Hematopoietic multipotent progenitor cell treated with erythropoietin and hydrocortisone succinate and interleukin-3 and kit ligand, for 17 days (in vitro differentiated cells): ENCODE results near the gene TPBGL.

ENCODE experiments used
- DNase-seq: peaks from one replicate; pipeline ENCODE4 v3.0.0-alpha.2; 2015; ENCODE audit warnings: low spot score

TPBGL gene

DNA sequence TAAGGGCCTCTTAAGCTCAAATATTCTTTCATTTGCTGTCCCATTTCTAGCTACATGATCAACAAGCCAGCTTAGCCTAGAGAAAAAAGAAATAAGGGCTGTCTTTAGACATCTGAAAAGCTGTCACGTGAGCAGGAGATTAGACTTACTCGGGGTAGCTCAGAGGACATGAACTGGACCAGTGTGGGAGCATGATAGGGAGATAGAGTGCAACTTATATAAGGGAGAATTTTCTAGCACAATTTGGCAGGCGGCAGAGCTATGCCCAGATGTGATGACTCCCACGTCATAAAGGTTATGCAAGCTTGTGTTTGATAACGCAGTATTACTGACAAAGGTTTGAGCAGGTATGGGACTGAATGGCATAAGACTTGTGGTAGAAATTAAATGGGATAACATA, 28.2 kb upstream of the TPBGL start:
- no peak for DNase-seq

DNA sequence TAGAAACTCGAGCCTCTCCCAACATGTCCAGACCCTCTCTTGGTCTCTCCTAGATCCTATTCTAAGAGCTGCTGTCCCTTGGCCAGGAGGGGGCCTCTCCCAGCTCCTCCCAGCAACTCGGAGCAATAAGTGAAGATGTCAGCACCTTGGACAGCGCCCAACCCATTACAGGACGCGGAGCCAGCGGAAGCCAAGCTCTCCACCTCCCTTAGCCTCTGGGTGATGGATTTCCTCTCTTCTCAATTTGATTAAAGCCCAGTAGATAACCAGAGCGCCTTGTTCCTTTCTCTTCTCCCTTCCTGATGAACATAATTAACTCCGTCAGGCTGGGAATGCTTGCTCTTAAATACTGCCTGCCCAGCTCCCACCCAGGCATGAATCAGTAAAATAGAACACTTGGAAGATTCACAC, 26.2 kb upstream of the TPBGL start:
- peak; percentile 30 for DNase-seq

DNA sequence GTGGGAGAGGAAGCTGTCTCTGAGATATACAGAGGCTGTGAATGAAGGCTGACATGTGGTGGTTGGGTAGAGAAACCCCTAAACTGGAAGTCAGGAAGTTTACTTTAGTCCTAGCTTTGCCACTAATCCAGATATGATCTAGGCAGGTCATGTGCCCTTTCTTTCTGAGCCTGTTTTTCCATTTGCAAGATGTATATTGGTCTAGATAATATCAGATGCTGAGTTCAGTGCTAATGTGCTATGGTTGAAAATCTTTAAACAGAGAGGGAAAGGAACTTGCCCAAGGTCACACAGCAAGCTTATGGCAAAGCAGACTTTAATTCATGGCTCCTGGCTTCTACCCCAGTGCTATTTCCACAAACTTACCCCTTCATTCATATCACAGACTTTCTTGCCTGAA, 25.7 kb upstream of the TPBGL start:
- DNase-seq: no peak

DNA sequence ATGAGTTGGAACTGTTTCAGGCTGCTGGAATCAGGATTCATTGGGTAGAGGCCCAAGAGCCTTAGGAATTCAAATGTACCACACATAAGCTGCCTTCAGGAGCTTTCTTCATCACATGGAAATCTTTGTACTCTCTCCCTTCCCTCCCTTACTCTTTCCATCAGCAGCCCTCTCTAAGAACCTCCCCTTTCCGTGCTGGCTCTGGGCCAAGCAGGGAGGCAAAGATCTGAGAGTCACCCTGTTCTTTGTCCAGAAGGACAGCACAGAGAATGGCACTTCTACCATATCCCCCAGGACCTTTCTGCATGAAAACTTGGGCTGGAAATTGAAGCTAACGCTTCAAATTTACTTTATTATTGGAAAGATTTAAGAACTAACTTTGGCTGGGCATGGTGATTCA, 20.7 kb upstream of the TPBGL start:
- no peak for DNase-seq

DNA sequence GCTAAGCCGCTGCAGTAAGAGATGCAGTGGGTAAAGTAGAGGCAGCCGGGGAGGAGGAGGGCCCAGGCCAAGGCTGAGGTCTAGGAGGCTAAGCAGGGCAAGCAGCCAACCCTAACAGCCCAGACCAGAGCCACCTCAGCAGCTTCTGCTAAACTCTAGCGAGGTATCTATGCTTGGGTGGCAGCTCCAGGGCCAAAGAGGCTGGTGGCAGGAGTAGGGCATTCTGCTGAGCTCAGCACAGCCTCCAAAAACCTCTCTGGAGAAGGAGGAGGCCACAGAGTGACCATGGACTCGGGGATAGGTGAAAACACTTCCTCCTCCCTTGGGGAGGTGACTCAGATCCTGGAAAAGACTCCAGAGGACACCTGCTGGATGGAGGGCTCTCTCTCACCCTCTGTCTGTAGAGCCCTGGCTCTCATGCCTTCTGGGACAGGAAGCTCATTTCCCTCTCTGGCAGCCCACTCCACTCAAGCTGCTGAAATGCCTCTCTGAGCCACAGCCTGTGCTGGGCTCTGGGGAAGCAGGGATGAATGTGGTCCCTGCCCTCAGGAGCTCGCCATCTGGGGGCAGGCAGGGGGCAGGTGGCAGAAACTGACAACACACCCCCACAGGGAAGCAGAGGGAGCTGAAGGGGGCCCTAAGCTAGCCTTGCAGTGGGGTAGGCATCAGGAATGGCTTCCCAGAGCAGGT, 16.5 kb upstream of the TPBGL start:
- DNase-seq: no peak

DNA sequence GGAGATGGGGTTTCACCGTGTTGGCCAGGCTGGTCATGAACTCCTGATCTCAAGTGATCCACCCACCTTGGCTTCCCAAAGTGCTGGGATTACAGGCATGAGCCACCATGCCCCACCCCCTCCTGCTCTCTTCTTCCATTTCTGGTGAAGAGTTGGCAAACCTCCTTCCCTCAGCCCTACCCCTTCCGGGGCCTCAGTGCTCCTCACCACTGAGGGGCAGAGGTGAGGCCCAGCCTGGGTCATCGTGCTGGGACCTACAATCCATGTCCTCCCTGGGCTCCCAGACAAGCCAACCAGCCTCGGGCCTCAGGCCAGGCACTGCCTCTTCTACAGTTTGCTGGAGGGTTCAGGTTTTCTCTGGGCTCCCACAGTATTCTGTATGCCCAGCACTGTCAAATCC, 14.8 kb upstream of the TPBGL start:
- no peak for DNase-seq

DNA sequence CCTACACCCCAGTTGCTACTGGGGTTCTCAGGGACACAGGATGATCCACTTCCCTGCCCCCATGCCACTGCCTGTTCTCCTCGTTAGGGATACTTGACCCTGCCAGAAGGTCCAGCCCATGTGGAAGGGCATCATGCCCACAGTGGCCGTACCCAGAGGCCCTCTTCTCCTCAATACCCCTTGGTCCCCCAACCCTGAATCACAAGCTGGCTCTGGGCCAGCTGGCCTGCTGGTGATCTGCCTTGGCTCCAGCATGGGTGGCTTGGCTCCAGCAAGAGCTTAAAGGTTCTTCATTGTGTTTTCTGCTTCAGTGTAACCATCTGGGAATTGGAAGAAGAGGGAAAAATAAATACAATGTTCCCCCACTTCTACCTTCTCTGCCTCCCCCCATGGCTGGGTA, 11.1 kb upstream of the TPBGL start:
- DNase-seq: no peak

DNA sequence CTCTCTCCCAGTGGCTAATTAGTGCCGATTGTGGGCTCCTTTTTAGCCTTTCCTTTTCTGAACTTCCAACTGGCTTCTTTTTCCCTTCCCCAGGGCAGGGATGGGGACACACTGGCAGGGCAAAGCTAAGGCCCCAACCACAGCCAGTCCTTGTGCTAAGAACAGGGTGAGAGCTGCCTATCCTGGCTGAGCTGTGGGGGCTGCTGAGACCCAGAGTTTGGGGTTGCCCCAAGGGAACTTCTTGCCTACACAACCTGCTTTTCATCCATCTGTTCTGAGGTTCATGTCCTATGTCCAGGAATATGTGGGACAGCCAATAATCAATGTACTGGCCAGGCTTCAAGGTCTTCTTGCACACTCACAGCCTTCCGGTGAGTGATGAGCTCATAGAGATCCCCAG, 10.0 kb upstream of the TPBGL start:
- DNase-seq: no peak

DNA sequence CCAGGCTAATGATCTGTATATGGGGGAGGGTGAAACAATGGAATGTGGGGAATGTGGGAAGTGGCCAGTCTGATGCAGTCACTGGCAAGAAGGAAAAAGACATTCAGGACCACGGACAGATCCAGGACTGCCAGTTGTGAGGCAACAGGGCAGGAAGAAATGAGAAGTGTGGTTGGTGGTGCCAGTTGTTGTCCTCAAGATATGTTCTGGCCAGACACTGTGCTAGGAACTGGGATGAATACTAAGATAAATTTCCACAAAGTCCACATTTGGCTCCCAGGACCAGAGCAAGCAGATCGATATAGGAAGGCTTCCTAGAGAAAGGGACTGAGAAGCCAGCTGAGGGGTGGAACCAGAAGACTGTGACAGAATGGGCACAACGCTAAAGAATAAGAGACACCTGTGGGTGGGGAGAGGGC, 6.8 kb upstream of the TPBGL start:
- DNase-seq: no peak

DNA sequence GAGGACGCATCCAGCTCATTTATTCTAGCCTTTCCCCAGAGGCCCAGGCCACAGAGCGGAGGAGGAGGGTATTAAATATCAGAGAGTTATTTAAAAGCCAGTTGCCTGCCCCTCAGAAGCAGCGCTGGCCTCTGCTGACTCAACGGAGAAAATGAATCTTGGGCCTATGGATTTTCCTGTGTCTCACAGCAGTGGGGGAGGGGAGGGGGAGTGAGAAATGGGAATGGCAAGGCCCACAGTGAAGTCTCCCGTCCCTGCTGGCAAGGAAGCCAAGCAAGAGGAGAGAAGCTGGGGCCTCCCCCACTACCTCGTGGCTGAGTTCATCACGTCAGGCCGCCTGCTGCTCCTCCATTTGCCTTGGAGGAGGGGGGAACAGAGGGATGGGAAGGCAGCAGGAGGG, 4.5 kb upstream of the TPBGL start:
- no peak for DNase-seq

DNA sequence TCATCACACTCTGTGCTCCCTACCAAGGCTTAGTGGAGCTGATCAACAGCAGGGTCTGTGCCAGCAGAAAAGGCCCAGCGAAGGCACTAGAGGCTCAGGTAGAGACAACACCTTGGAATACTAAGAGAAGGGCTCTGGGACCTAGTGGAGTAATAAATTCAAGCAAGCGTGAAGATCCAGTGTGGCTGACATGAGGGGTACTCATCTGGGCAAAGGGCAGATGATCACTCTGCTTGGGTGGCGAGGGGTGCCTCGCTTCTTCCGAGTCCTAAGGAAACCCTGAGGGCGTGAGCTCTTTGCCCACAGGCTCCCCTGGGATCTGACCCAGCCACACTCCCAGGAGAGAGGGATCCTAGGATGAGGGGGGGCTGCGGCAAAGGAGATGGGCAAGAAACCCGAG, 3.5 kb upstream of the TPBGL start:
- DNase-seq: no peak

DNA sequence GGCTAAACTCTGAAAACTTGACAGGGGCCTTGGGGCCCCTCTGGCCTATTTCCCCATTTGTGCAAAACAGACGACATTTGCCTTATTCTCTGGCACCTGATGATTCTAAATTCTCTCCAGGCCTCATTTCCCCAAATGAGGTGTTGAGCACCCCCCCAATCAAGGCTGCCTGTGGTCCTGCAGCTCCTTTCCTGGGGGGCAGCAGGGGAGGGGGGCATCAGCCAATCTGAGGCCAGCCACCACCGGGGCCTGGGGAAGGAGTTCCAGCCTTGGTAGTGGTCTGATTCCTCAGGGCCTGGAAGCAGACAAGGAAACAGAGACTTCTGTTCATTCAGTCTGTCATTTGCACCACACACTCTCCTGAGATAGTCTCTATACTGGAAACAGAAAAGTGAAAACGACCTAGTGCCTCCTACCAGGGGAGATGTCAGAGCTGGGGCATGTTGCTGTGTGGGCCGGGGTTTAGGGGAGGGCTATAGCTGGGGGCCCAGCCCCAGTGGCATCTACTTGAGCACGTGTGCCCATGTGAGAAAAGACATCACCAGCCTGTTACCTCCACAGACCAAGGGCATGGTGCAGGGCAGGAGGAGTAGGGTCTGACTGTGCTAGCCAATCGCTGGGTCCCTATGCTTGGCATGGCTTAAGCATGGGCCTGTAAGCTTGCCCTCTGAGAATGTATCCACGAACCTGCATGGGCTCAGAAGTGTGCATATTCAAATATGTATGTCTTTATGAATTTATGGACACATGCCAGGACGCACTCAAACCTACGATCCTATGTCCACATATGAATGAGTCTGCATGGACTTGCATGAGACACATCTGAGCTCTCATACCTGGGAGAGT, 1.8 kb upstream of the TPBGL start:
- no peak for DNase-seq

DNA sequence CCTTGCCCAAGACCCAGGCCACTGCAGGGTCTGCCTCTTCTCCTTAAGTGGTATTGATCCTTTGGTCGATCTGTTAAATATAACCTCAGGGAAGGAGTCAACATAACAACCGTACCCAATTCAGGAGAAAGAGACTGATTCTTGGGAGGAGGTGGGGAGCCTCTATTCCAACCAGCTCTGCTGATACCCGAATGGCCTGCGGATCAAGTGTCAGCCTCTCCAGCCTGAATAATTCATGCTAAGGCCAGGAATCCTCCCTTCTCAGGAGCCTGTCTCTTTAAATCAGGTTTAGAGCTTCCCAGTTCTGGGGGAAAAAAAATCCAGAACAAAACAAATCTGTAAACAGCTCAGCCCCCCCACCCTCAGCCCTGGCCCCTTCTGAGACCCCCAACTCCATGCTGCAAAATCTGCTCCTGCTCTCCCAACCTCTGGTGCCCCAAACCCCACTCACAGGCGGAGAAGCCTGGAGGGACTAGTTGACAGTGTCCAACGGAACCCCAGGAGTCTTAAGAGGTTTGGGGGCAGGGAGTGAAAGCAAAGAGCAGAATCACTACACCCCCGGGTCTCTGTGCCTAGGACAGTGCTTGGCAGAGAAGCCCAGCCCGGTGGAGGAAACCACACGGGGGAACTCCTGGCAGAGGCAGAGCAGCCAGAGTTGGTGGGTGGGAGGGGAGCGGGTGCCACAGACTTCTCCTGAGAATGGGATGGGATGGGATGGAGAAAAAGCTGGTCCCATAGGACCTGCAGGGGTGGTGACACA, 863 bp upstream of the TPBGL start:
- no peak for DNase-seq

DNA sequence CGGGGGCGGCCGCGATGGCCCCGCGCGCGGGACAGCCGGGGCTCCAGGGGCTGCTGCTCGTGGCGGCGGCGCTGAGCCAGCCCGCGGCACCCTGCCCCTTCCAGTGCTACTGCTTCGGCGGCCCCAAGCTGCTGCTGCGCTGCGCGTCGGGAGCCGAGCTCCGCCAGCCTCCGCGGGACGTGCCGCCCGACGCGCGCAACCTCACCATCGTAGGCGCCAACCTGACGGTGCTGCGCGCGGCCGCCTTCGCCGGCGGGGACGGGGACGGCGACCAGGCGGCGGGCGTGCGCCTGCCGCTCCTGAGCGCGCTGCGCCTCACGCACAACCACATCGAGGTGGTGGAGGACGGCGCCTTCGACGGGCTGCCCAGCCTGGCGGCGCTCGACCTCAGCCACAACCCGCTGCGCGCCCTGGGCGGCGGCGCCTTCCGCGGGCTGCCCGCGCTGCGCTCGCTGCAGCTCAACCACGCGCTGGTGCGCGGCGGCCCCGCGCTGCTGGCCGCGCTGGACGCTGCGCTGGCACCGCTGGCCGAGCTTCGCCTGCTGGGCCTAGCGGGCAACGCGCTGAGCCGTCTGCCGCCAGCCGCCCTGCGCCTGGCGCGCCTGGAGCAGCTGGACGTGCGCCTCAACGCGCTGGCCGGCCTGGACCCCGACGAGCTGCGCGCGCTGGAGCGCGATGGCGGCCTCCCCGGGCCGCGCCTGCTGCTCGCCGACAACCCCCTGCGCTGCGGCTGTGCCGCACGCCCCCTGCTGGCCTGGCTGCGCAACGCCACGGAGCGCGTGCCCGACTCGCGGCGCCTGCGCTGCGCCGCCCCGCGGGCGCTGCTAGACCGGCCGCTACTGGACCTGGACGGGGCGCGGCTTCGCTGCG, 697 bp downstream of the TPBGL start:
- peak; percentile 80 for DNase-seq

DNA sequence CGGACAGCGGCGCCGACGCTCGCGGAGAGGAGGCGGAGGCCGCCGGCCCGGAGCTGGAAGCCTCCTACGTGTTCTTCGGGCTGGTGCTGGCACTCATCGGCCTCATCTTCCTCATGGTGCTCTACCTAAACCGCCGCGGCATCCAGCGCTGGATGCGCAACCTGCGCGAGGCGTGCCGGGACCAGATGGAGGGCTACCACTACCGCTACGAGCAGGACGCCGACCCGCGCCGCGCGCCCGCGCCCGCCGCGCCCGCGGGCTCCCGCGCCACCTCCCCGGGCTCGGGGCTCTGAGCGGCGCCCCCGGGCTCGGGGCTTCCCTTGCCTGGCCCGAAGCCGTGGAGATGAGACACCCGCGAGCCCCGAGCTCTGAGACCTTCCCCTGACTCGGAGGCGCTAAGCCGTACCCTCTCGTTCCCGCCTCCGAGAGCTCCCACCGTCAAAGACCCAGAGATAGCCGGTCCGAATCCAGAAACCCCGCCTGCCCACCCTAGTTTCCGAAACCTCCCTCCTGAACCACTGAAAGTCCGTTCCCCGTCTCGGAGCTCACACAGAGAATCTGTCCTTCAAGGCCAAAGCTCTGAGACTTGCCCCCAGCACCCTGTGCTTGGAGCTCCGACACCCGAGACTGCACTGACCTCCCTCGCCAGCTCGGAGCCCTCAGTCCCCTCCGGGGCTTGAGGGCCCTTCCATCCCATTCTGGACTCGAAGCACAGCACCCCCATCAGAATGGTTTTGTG, 1.5 kb downstream of the TPBGL start:
- DNase-seq: no peak

DNA sequence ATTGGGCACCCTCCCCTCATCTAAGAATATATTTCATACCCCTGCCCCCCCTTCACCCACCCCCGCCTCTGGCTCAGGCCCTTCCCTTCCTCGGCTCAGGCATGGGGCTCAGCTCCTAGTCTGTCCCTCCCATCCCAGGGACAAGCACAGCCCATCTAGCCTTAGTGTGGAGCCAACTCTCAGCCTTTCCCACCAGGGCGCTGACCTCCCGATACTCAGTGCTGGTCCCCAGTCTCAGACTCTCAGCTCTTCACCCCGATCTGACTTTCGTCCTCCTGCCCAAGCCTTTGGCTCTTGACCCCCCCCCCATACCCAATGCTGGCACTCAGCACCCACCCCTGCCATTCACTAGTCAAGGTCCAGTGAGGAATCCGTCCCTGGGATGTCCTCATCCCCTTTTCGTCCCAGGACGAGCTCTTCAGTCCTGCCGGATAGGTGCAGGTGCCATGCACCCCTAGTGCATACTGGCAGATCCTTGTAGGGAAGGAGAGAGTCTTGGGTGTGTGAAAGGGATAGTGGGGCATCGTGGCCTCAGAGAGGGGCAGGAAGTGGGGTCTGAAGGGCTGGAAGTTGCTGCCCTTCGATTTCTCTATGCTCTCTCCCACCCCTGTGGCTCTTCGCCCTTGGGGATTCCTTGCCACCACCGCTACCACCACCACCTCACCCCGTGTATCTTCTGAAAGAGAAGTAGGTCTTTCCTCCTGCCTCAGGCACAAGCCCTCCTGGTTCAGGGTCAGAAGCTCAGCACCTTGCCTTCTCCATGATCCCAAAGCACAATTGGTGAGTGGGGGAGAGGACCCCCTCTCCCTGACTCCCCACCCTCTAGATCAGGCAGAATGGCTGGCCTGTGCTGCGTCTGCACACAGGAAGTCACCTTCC, 2.4 kb downstream of the TPBGL start:
- no peak for DNase-seq

DNA sequence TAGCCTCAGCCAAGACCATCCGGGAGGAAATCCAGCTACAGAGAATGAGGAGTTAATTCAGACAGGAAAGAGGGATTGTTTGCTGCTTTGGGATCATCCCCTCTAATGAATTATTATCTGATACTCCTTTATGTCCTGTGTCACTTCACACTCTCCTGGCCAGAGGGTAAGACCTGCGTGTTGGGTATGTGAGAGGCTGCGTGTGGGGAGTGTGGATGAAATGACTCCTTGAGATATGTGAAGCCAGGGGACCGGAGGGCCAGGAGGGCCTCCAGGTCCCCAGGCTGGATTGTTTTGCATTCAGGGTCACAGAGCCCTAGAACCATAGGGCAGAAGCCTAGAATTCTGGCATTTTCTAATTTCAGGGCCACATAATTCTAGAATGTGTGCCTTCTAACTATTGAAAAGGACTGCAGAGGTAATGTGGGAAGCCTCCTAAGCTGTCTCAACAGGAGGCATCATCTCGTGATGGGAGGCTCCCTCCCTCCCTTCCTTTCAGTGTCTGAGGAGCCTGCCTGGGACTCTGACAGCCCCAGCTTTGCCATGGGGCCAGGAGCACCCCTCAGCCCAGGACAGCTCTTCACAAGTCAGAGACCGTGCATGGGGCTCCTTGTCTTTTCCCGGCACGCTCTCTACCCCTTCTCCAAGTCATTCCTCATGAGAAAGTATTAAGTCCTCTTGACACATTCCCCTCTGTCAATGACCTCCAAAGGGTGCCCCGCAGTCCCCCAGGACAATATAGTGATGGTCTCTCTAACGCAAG, 3.7 kb downstream of the TPBGL start:
- no peak for DNase-seq

DNA sequence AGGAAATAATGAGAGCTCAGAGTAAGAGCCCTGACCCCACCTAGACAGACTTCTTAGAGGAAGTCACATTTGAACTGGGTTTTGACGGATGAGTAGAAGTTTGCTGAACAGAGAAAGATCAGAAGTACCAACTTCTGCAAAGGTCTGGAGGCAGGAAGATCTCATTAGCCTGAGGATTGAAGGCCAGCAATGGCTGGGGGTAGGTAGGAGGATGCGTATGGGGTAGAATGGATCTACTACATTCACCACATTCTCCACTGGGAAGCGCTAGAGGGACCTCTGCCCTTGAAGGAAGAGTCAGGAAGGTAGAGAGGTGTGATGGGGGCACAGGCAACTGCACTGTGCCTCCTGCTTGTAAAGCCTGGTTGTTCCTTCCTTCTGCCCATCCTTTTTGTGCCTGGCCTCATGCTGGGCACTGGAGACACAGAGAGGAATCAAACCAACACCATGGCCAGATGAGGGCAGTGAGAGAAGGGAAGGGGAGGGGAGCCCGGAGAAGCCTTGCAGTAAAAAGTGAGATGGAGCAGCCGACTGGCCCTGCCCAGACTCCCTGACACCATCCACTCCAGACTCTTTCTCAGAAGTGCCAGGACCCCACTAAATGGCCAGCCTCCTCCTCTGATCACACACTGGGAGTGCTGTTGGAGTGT, 4.9 kb downstream of the TPBGL start:
- no peak for DNase-seq
